PC-3 (cell line): ENCODE measurements around the gene RAI14. TPM values are rescaled to one million over a fixed set of nuclear protein-coding genes. Genes with fewer than 3 reads are reported as not detected.

Experiments used
- ATAC-seq: fragments of 200-7000 bp; cut with Tn5 transposase; 2 replicates; pipeline ENCODE4 v1.9.1; 2020; ENCODE audit warnings: mild to moderate bottlenecking, moderate library complexity
- BruUV-seq: library from RNA; stranded (reverse); fragments of 400-500 nt; replicated peaks from 2 replicates; lab custom pipeline; 2021; lab: Mats Ljungman, UMichigan
- CTCF ChIA-PET: fragments of 300-600 bp; sonication (Branson Sonifier 250); formaldehyde crosslinking; loops from one replicate; lab custom pipeline; 2022; ENCODE audit warnings: antibody characterized with exemption; lab: Charles Lee
- POLR2A ChIA-PET: fragments of 300-600 bp; sonication (Branson Sonifier 250); formaldehyde crosslinking; loops from one replicate; lab custom pipeline; 2022; ENCODE audit warnings: antibody characterized with exemption; ENCODE audit not compliant: unreplicated experiment; lab: Charles Lee
- DNase-seq: peaks from one replicate; pipeline ENCODE4 v3.0.0-alpha.2; 2015
- H2AFZ ChIP-seq: fragments of 300-600 bp; sonication (generic); 2 replicates; pipeline ENCODE4 v1.6.0; 2016; ENCODE audit warnings: antibody characterized with exemption, low read length
- H3F3A ChIP-seq: fragments of 300-600 bp; sonication (generic); one replicate; pipeline ENCODE4 v1.6.0; 2017; ENCODE audit warnings: antibody characterized with exemption, low read length, control low read depth, mild to moderate bottlenecking; ENCODE audit not compliant: unreplicated experiment
- H3K27ac ChIP-seq: fragments of 300-600 bp; sonication (generic); 2 replicates; pipeline ENCODE4 v1.5.1; 2016; ENCODE audit warnings: mild to moderate bottlenecking, low read length
- H3K27me3 ChIP-seq: fragments of 300-600 bp; sonication (generic); 2 replicates; pipeline ENCODE4 v1.6.1; 2016; ENCODE audit warnings: low read length, mixed read lengths
- H3K36me3 ChIP-seq: fragments of 300-600 bp; sonication (generic); 2 replicates; pipeline ENCODE4 v1.6.1; 2016; ENCODE audit warnings: low read depth, mixed run types, low read length, mixed read lengths
- H3K4me1 ChIP-seq: fragments of 300-600 bp; sonication (generic); 2 replicates; pipeline ENCODE4 v1.5.1; 2016; ENCODE audit warnings: low read length; ENCODE audit not compliant: insufficient read depth
- H3K4me2 ChIP-seq: fragments of 300-600 bp; sonication (generic); 2 replicates; pipeline ENCODE4 v1.6.0; 2016; ENCODE audit warnings: low read length
- H3K4me3 ChIP-seq: fragments of 300-600 bp; sonication (generic); 2 replicates; pipeline ENCODE4 v1.5.1; 2016; ENCODE audit warnings: mild to moderate bottlenecking, low read length, mixed read lengths
- H3K79me2 ChIP-seq: fragments of 300-600 bp; sonication (generic); 2 replicates; pipeline ENCODE4 v1.6.1; 2017; ENCODE audit warnings: low read length, mixed read lengths
- H3K9ac ChIP-seq: fragments of 300-600 bp; sonication (generic); 2 replicates; pipeline ENCODE4 v1.6.0; 2016; ENCODE audit warnings: mild to moderate bottlenecking, low read length
- H3K9me2 ChIP-seq: fragments of 300-600 bp; sonication (generic); replicated peaks from 2 replicates; pipeline ENCODE4 v1.6.1; 2016; ENCODE audit warnings: mixed run types, low read length, mixed read lengths
- H3K9me3 ChIP-seq: fragments of 300-600 bp; sonication (generic); 2 replicates; pipeline ENCODE4 v1.6.1; 2016; ENCODE audit warnings: low read length, mixed read lengths
- H4K20me1 ChIP-seq: fragments of 300-600 bp; sonication (generic); 2 replicates; pipeline ENCODE4 v1.6.1; 2016; ENCODE audit warnings: low read length, mixed read lengths
- EZH2 ChIP-seq: fragments of 300-600 bp; sonication (generic); IDR thresholded peaks from one replicate; pipeline ENCODE4 v1.6.1; 2017; ENCODE audit warnings: antibody characterized with exemption, mild to moderate bottlenecking, low read length; ENCODE audit not compliant: unreplicated experiment
- EZH2phosphoT487 ChIP-seq: fragments of 300-600 bp; sonication (generic); IDR thresholded peaks from 2 replicates; pipeline ENCODE4 v1.6.1; 2018; ENCODE audit warnings: mild to moderate bottlenecking, antibody characterized with exemption, low read length, borderline replicate concordance
- intact Hi-C: fragments of 100-400 bp; cut with micrococcal nuclease; formaldehyde crosslinking; loops from 2 replicates; pipeline ENCODE4 v1.9.0; 2023
- total RNA-seq: library from RNA; depleted of rRNA; stranded (reverse); fragments of >200 nt; gene quantifications from 2 replicates; pipeline ENCODE4 v1.2.3, GENCODE V29; 2014
- TF ChIP-seq, protein P1 (sequence below): fragments of 300-600 bp; sonication (generic); conservative IDR thresholded peaks from 2 replicates; pipeline ENCODE4 v1.5.1; 2017; ENCODE audit warnings: antibody characterized with exemption, low read depth, mild to moderate bottlenecking, low read length

Gene RAI14
- total RNA-seq, 1 experiment from 2014 or later: 73.5 TPM

DNA sequence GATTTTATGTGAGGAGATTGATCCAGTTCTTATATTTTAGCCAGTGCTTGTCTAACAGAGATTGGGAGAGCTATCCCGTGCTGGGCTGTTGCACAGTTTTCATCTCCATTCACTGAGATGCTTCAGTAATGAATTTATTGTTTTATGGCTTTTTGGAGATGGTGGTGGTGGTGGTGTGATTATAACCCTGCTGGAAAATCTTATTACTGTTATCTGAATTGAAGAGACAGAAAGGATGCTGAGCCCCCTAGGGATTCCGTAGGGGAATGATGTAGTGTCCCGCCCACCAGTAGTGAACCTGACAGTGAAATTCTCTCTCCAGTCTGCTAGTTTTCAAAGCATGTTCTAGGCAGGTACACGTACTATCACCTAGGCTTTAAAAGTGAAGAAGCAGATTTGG is 1.9 kb downstream of the RAI14 start:
- Histone ChIP-seq H3K27me3 (no peaks in the 10 kb centered on the region), H3K9me3 (no peaks in the 10 kb centered on the region), H3K9ac (peak overlapping the region; percentile 98), H3K4me3 (peak overlapping the region; percentile 97), H3K27ac (peak overlapping the region; percentile 89), H3F3A (no peaks in the 10 kb centered on the region), H3K4me2 (peak overlapping the region; percentile 94), H3K9me2 (no peaks in the 10 kb centered on the region), H3K79me2 (peaks cover 67% of the 10 kb centered on the region), H3K36me3 (peaks cover 17% of the 10 kb centered on the region), H4K20me1 (peaks cover 27% of the 10 kb centered on the region), H2AFZ (no peak overlapping the region), H3K4me1 (peaks cover 37% of the 10 kb centered on the region)
- intact Hi-C loops: loop anchor here (1.0 to 5.0 kb wide), 5 partner anchors 121 to 239 kb away; partner anchors contain the start of gene TTC23L
- peak; percentile 35 for DNase-seq
- ChIA-PET POLR2A (no interaction called here), CTCF (no interaction called here)
- no peak for TF ChIP-seq EZH2
- TF ChIP-seq, protein P1, sequence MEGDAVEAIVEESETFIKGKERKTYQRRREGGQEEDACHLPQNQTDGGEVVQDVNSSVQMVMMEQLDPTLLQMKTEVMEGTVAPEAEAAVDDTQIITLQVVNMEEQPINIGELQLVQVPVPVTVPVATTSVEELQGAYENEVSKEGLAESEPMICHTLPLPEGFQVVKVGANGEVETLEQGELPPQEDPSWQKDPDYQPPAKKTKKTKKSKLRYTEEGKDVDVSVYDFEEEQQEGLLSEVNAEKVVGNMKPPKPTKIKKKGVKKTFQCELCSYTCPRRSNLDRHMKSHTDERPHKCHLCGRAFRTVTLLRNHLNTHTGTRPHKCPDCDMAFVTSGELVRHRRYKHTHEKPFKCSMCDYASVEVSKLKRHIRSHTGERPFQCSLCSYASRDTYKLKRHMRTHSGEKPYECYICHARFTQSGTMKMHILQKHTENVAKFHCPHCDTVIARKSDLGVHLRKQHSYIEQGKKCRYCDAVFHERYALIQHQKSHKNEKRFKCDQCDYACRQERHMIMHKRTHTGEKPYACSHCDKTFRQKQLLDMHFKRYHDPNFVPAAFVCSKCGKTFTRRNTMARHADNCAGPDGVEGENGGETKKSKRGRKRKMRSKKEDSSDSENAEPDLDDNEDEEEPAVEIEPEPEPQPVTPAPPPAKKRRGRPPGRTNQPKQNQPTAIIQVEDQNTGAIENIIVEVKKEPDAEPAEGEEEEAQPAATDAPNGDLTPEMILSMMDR: peak; percentile 43; the same call in 1 of the 2 replicates
- peak; percentile 4; the same call in 1 of the 2 replicates for ATAC-seq
- BruUV-seq: TSS peak; percentile 32

DNA sequence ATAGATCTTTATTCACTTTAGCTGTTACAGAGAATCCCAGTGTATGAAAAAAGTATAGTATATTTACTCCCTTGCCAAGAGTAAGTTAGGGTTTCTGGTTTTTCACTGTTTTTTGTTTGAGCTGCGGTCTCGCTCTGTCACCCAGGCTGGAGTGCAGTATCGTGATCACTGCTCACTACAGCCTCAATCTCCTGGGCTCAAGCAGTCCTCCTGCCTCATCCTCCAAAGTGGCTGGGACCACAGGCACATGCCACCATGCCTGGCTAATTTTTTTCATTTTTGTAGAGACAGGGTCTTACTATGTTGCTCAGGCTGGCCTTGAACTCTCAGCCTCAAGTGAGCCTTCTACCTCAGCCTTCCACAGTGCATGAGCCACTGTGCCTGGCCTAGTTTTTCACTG is 3.0 kb downstream of the RAI14 start:
- no peaks in the 10 kb centered on the region for H3K9me3 ChIP-seq
- H3K27ac ChIP-seq: no peak overlapping the region
- ATAC-seq (no peak), DNase-seq (no peak)
- H3K4me1 ChIP-seq: peaks cover 37% of the 10 kb centered on the region
- no TSS peak for BruUV-seq
- no peaks in the 10 kb centered on the region for H3K27me3 ChIP-seq
- TF ChIP-seq EZH2: no peak
- TF ChIP-seq EZH2phosphoT487: no peak
- TF ChIP-seq, protein P1: no peak
- intact Hi-C loops: loop anchor here (5.0 kb wide), 3 partner anchors 122 to 238 kb away; partner anchors contain the start of gene TTC23L
- peaks cover 26% of the 10 kb centered on the region for H3K36me3 ChIP-seq
- peak overlapping the region; percentile 69 for H3K4me2 ChIP-seq
- ChIA-PET POLR2A (no interaction called here), CTCF (interaction anchor here (0.5 kb wide), 1 partner anchor 49 kb away, joined by 3 read pairs; no protein-coding TSS in a partner anchor)
- H3K4me3 ChIP-seq: peak overlapping the region; percentile 22; the same call in 1 of the 2 replicates
- H2AFZ ChIP-seq: no peak overlapping the region
- H3K79me2 ChIP-seq: peaks cover 78% of the 10 kb centered on the region
- H3K9ac ChIP-seq: no peak overlapping the region
- no peaks in the 10 kb centered on the region for H3F3A ChIP-seq
- peaks cover 33% of the 10 kb centered on the region for H4K20me1 ChIP-seq
- H3K9me2 ChIP-seq: no peaks in the 10 kb centered on the region

DNA sequence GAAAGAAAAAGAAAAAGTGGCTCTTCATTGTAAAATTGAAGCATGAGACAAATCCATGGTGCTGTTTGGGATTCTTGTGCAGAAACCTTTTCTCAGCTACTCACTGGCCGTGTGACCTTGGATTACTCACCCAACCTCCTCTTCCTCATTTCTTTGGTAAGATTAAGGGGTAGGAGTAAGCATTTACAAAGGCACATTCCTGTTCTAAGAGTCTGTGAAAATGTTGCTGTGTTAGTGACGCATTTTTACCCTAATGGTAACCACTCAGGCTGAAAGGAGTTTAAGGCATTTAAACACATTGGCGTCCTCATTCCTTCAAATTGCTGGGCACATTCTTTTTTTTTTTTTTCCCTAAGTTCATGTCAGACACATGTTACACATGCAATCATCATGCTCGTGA is 4.3 kb downstream of the RAI14 start:
- no peaks in the 10 kb centered on the region for H3K27me3 ChIP-seq
- H3K4me1 ChIP-seq: peaks cover 30% of the 10 kb centered on the region
- DNase-seq (peak; percentile 33), ATAC-seq (no peak)
- H3K9ac ChIP-seq: no peak overlapping the region
- H3K9me2 ChIP-seq: no peaks in the 10 kb centered on the region
- BruUV-seq: no TSS peak
- no peak overlapping the region for H2AFZ ChIP-seq
- H3K27ac ChIP-seq: no peak overlapping the region
- POLR2A ChIA-PET: no interaction called here
- peaks cover 33% of the 10 kb centered on the region for H4K20me1 ChIP-seq
- intact Hi-C loops: no loop called here
- TF ChIP-seq EZH2phosphoT487 (no peak), EZH2 (no peak)
- TF ChIP-seq, protein P1: no peak
- no peak overlapping the region for H3K4me3 ChIP-seq
- H3F3A ChIP-seq: no peaks in the 10 kb centered on the region
- CTCF ChIA-PET: no interaction called here
- H3K4me2 ChIP-seq: no peak overlapping the region
- H3K36me3 ChIP-seq: peaks cover 29% of the 10 kb centered on the region
- H3K79me2 ChIP-seq: peaks cover 88% of the 10 kb centered on the region
- H3K9me3 ChIP-seq: no peaks in the 10 kb centered on the region
